Mammary epithelial cell (primary cell): ENCODE results near the gene PLG.

Experiments
- EZH2 ChIP-seq: IDR thresholded peaks from 2 replicates; pipeline ENCODE4 v1.6.1; 2012; ENCODE audit warnings: low read length, inconsistent platforms, borderline replicate concordance
- TF ChIP-seq, protein P1 (sequence below), 2 donors: IDR thresholded peaks in 1 of 2; conservative IDR thresholded peaks in 1 of 2; 2 replicates each; pipeline ENCODE4 v1.5.1; 2011 to 2012; ENCODE audit warnings: inconsistent platforms in 2 of 2, low read length in 2 of 2, mild to moderate bottlenecking in 2 of 2, control low read depth in 1 of 2, low read depth in 1 of 2; ENCODE audit not compliant: insufficient read depth in 1 of 2; ENCODE audit errors: extremely low read depth in 1 of 2

DNA sequence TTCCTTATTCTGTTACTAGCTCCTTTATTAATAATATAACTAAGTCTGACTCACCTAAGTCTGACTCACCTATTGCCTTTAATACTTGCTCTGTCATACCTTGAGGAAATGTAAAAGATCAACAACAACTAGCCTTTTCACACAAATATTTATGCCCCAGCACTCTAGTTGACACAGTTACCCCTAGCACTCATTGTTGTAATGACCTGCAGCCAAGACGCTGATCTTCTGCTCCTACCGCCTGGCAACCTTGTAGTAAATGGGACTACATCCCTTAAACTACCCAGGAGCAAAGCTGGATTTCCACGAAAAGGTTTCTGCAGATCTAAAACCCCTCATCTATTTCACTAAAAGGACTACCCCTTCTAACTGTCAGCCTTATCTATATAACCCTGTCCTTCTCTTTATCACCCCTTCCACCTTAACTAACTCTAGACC is 90.0 kb downstream of the PLG start:
- TF ChIP-seq, protein P1, sequence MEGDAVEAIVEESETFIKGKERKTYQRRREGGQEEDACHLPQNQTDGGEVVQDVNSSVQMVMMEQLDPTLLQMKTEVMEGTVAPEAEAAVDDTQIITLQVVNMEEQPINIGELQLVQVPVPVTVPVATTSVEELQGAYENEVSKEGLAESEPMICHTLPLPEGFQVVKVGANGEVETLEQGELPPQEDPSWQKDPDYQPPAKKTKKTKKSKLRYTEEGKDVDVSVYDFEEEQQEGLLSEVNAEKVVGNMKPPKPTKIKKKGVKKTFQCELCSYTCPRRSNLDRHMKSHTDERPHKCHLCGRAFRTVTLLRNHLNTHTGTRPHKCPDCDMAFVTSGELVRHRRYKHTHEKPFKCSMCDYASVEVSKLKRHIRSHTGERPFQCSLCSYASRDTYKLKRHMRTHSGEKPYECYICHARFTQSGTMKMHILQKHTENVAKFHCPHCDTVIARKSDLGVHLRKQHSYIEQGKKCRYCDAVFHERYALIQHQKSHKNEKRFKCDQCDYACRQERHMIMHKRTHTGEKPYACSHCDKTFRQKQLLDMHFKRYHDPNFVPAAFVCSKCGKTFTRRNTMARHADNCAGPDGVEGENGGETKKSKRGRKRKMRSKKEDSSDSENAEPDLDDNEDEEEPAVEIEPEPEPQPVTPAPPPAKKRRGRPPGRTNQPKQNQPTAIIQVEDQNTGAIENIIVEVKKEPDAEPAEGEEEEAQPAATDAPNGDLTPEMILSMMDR (conservative IDR thresholded peaks at IDR 0.05 in 1 of 2, IDR thresholded peaks at IDR 0.05 in 1 of 2; ENCODE audit: extremely low read depth in 1 of 2, insufficient read depth in 1 of 2, low read depth in 1 of 2, low read length in 2 of 2), result no peak
- no peak for TF ChIP-seq EZH2
